ENCODE data around the gene TMEM63B. TPM values are rescaled to one million over a fixed set of nuclear protein-coding genes. Genes with fewer than 3 reads are reported as not detected.

TMEM63B gene
- total RNA-seq, 1 donor from 2014 or later = 19.7 TPM

DNA sequence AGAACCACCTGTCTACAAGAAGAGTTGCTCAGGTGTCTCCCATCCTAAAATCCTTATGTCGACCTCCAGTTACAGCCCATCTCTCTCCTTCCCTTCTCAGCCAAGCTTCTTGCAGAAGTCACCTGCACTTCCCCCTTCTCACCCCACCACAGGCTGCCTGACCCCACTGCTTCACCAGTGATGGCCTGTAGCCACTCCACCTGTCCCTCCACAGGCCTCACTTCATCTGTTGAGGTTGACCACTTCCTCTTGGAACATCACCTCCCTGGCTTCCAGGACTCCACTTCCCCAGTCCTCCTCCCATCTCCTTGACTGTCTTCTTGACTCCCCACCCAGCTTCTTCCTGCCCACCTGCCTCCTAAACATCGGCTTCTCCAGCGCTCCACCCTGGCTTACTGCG is 25.5 kb upstream of the TMEM63B start:
- Mint-ChIP-seq H3K27ac (peak overlapping the region; percentile 23), H3K4me3 (no peak overlapping the region), H3K27me3 (no peaks in the 10 kb centered on the region), H3K4me1 (peaks cover 19% of the 10 kb centered on the region), H3K36me3 (ENCODE audit: low read depth) (peaks cover 32% of the 10 kb centered on the region), H3K9me3 (no peaks in the 10 kb centered on the region)
- DNase-seq = no peak
- intact Hi-C loops (cut with micrococcal nuclease) = no loop called here

DNA sequence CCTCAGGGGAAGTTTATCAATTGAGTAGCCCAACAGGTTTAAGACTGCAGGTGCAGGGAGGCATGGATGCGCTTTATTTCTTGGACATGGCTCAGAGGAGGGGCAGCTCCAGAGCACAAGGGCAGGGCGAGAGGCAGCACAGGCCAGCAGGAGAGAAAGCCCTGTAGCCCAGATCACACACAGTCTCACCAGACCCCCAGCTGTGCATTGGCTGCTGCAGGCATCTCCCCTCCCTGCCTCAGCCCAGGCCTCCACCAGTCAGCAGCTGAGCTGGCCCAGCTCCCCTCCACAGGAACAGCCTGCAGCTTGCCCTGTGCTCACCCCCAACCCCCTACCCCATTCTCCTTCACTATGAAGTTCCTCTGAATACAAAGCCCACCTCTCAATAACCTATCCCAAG is 24.8 kb upstream of the TMEM63B start:
- Mint-ChIP-seq H3K4me1 (peaks cover 18% of the 10 kb centered on the region), H3K36me3 (ENCODE audit: low read depth) (peaks cover 33% of the 10 kb centered on the region), H3K4me3 (no peak overlapping the region), H3K27me3 (no peaks in the 10 kb centered on the region), H3K9me3 (no peaks in the 10 kb centered on the region), H3K27ac (peak overlapping the region; percentile 23)
- intact Hi-C loops (cut with micrococcal nuclease) = no loop called here
- DNase-seq = no peak

DNA sequence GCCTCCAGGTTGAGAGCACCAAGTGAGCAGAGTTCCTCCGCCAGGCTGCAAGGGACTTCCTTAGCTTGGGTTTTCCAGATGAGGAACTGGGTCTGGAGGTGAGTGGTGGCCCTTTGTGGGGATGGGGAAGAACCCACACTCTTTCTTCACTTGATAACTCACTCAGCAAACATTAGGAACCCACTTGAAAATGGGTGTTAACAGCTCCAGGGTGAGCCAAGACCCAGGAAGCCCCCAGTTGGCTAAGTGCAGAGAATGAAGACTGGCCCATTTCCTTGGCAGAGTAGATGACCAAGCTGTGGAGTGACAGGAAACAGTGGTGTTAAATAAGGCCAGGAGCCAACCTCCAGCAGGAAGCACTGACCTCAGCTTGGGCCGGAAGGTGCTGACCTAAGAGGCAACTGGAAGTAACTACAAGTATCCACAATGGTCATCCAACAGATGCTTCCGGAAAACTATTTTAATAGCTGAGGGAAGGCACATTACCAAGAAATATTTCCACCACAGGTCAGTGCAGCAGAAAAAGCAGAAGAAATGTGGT is 22.8 kb upstream of the TMEM63B start:
- Mint-ChIP-seq H3K27me3 (no peaks in the 10 kb centered on the region), H3K36me3 (ENCODE audit: low read depth) (peaks cover 36% of the 10 kb centered on the region), H3K4me3 (no peak overlapping the region), H3K9me3 (no peaks in the 10 kb centered on the region), H3K27ac (no peak overlapping the region), H3K4me1 (peaks cover 17% of the 10 kb centered on the region)
- DNase-seq = no peak
- intact Hi-C loops (cut with micrococcal nuclease) = no loop called here

DNA sequence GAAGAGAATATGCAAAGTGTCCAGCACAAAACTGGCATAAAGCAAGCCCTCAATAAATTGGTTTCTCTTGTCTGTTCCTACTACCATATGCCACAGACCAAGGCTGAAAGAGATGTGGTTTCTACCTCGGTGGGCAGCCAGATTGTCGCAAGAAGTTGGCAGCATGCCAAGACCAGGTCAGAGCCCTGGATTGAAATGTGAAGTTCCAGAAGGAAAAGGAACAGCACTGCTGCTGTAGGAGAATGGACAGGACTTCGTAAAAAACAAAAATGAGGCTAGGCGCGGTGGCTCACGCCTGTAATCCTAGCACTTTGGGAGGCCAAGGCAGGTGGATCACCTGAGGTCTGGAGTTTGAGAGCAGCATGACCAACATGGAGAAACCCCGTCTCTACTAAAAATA is 22.2 kb upstream of the TMEM63B start:
- Mint-ChIP-seq H3K4me3 (no peak overlapping the region), H3K27ac (no peak overlapping the region), H3K27me3 (no peaks in the 10 kb centered on the region), H3K36me3 (ENCODE audit: low read depth) (peaks cover 40% of the 10 kb centered on the region), H3K4me1 (peaks cover 17% of the 10 kb centered on the region), H3K9me3 (no peaks in the 10 kb centered on the region)
- intact Hi-C loops (cut with micrococcal nuclease) = no loop called here
- DNase-seq = no peak

DNA sequence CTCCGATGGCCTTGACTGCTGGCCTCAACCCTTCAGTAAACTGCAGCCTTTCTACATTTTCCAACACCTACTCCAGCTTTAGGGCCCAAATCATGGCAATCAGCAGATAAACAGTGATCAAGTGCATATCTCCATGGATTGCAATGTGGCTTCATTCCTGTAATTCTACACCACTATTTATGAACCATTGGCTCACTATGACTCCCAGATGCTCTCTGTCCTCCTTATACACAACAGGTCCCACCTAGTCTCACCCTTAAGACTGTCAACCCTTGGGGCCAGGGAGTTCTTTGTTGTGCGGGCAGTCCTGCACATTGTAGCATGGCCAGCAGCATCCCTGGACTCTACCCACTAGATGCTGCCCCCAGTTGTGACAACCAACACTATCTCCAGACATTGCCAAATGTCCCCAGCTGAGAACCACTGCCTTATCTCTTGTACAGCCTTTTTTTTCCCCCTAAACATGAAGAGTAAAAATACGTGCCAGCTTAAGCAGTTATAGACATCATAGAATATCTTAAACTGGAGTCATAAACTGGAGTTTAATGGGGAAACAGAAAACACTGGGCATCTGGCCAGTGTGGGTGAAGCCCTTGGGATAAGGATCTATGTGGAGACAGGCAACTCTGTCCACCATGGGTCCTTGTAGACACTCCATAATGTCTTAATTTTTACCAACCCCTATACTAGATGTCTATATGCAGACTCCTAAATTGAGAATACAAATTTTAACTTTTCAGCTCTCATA is 21.2 kb upstream of the TMEM63B start:
- no peak overlapping the region for H3K27ac Mint-ChIP-seq
- peaks cover 21% of the 10 kb centered on the region for H3K4me1 Mint-ChIP-seq
- H3K9me3 Mint-ChIP-seq = no peaks in the 10 kb centered on the region
- peaks cover 45% of the 10 kb centered on the region for H3K36me3 Mint-ChIP-seq (ENCODE audit: low read depth)
- no peaks in the 10 kb centered on the region for H3K27me3 Mint-ChIP-seq
- intact Hi-C loops (cut with micrococcal nuclease) = no loop called here
- H3K4me3 Mint-ChIP-seq = no peak overlapping the region
- DNase-seq = no peak

DNA sequence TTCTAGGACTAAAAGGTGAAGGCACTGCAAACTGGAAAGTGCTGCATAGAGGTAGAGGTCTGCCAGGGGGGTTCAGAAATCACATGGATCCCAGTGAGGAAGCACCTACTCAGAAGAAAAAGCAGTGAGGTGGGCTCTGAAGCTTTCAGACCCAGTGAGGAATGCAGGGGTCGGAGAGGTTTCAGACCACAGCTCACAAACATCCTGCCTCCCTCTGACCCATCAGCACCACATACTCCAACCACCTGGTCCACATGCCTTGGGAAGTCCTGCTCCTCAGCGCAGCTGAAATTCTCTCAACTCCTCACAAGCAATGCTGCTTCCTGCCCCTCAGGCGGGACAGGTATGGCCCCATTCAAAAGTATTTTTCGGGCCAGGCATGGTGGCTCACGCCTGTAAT is 20.3 kb upstream of the TMEM63B start:
- DNase-seq = no peak
- no peaks in the 10 kb centered on the region for H3K9me3 Mint-ChIP-seq
- H3K4me1 Mint-ChIP-seq = peaks cover 22% of the 10 kb centered on the region
- H3K4me3 Mint-ChIP-seq = no peak overlapping the region
- no peaks in the 10 kb centered on the region for H3K27me3 Mint-ChIP-seq
- H3K27ac Mint-ChIP-seq = no peak overlapping the region
- peaks cover 50% of the 10 kb centered on the region for H3K36me3 Mint-ChIP-seq (ENCODE audit: low read depth)
- intact Hi-C loops (cut with micrococcal nuclease) = no loop called here

DNA sequence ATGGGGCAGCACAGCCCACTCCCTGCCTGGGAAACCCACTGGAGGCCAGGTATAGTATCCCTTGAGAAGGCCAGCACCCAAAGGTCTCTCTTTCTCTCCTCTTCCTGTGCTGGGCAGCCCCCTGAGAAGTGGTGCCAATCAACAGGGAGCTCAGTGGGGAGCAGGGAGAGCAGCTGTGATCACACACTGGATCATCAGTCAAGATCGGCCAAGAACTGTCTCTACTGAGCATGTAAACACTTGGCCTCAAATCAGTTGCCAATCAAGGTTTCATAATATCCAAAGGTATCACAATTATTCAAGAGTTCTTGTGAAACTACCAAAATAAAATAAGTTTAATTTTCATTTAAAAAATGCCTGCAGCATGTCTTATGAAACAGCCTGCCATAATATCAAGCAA is 18.9 kb upstream of the TMEM63B start:
- Mint-ChIP-seq H3K4me1 (peaks cover 11% of the 10 kb centered on the region), H3K27me3 (no peaks in the 10 kb centered on the region), H3K4me3 (no peak overlapping the region), H3K27ac (no peak overlapping the region), H3K36me3 (ENCODE audit: low read depth) (peaks cover 53% of the 10 kb centered on the region), H3K9me3 (no peaks in the 10 kb centered on the region)
- intact Hi-C loops (cut with micrococcal nuclease) = no loop called here
- no peak for DNase-seq

DNA sequence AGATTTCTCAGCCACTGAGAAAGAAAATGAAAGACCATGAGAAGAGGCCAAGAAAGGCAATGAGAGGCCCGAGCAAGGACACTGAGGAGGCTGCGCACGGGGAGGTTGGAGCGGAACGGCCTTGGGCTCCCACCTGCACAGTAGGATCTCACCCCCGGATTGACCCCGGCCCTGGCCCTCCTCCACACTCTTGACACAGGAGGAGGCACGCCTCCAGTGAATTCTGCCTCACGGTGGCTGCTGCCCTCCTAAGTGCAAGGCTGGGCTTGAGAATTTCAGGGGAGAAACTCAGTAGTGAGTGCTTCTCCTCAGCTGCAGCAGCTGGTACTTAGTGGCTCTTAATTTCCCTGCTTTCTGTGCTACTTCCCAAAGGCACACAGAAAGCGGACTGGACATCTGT is 18.1 kb upstream of the TMEM63B start:
- no peaks in the 10 kb centered on the region for H3K27me3 Mint-ChIP-seq
- no peak overlapping the region for H3K4me3 Mint-ChIP-seq
- peaks cover 11% of the 10 kb centered on the region for H3K4me1 Mint-ChIP-seq
- intact Hi-C loops (cut with micrococcal nuclease) = no loop called here
- peaks cover 55% of the 10 kb centered on the region for H3K36me3 Mint-ChIP-seq (ENCODE audit: low read depth)
- no peak for DNase-seq
- H3K27ac Mint-ChIP-seq = no peak overlapping the region
- no peaks in the 10 kb centered on the region for H3K9me3 Mint-ChIP-seq

DNA sequence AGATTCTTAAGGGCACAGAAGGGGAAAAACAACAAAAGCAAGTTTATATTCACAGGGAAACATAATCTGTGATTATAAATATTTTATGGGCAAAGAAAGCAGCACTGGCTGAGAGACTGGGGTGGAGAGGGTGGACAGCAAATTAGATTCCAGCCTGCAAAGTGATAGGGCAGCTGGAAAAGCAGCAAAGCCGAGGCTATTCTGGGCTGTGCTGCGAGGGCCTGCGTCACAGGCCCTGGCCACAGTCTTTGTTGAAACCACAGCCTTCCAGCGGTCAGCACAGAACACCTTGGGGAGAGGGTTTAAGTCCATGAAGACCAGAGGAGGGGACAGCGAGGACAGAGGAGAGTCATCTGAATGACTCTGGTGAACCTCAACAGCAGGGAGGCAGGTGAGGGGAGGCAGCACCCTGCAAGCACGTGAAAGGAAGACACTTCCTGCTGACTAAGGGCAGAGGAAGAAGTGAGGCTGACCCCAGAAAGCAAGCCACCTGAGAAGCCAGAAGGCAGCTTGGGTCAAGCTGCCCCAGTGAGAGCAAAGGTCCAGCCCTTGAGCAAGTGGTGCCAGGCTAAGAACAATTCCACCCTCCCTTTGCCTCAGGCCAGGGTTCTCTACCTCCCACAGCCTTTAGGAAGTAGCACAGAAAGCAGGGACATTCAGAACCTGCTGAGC is 17.2 kb upstream of the TMEM63B start:
- no peak for DNase-seq
- Mint-ChIP-seq H3K36me3 (ENCODE audit: low read depth) (peaks cover 49% of the 10 kb centered on the region), H3K9me3 (no peaks in the 10 kb centered on the region), H3K4me1 (peaks cover 11% of the 10 kb centered on the region), H3K4me3 (no peak overlapping the region), H3K27ac (peak overlapping the region; percentile 71), H3K27me3 (no peaks in the 10 kb centered on the region)
- intact Hi-C loops (cut with micrococcal nuclease) = no loop called here

DNA sequence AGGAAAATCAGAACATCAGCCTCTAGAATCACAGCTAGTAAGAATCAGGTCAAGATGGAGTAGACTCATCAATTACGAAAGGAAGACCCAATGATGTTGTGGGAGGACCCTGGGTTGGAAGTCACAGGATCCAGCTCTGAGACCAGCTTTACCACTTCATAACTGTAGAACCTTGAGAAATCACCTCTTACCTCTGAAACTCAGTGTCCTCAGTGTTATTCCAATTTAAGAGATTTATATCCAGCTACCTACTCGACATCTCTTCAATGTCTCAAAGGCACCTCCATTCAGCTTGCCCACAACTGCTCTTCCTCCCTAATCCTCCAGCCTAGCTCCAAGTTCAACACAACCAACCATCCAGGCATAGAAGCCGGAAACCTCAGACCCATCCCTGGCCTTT is 16.4 kb upstream of the TMEM63B start:
- Mint-ChIP-seq H3K9me3 (no peaks in the 10 kb centered on the region), H3K4me3 (no peak overlapping the region), H3K4me1 (peaks cover 16% of the 10 kb centered on the region), H3K27ac (no peak overlapping the region), H3K27me3 (no peaks in the 10 kb centered on the region), H3K36me3 (ENCODE audit: low read depth) (peaks cover 52% of the 10 kb centered on the region)
- DNase-seq = no peak
- intact Hi-C loops (cut with micrococcal nuclease) = no loop called here

DNA sequence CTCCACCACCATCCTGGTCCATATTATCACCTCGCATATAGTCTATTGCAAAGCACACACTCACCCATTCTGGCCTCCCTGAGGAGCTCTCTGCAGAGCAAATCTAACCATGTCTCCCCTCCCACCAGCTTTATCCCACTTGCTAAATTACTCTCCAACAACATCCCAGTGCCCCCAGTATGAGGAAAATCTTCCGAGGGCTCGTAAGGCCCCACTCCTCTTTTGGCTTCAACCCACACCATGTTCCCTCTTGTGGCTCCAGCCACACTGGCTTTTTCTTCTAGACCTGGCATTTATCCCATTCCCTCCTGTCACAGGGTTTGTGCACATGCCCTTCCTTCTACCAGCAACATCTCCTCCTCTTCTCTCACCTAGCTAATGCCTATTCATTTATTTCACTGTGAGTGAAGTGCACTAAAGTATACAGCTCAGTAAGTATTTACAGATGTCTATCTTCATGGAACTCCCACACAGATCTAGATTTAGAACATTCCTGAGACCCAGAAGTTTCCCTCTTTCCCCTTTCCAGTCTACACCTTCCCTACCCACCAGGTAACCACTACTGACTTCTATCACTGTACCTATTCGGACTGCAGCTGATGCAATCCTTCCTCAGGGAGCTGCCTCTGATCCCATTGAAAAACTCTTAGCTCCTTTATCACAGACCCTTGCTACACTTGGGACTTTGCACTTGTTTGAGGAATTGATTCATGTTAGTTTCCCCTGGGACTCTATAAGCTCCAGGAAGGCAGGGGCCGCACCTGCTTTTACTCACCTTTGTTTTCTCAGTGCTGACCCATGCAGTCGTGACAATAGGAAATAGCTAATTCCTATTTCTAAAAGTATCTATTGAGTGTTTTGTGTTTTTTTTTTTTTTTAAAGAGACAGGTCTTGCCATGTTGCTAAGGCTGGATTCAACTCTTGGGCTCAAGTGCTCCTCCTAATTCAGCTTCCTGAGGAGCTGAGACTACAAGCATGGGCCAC is 15.6 kb upstream of the TMEM63B start:
- H3K4me3 Mint-ChIP-seq = no peak overlapping the region
- peaks cover 22% of the 10 kb centered on the region for H3K4me1 Mint-ChIP-seq
- intact Hi-C loops (cut with micrococcal nuclease) = no loop called here
- no peak overlapping the region for H3K27ac Mint-ChIP-seq
- H3K27me3 Mint-ChIP-seq = no peaks in the 10 kb centered on the region
- no peaks in the 10 kb centered on the region for H3K9me3 Mint-ChIP-seq
- DNase-seq = no peak
- H3K36me3 Mint-ChIP-seq (ENCODE audit: low read depth) = peaks cover 54% of the 10 kb centered on the region

DNA sequence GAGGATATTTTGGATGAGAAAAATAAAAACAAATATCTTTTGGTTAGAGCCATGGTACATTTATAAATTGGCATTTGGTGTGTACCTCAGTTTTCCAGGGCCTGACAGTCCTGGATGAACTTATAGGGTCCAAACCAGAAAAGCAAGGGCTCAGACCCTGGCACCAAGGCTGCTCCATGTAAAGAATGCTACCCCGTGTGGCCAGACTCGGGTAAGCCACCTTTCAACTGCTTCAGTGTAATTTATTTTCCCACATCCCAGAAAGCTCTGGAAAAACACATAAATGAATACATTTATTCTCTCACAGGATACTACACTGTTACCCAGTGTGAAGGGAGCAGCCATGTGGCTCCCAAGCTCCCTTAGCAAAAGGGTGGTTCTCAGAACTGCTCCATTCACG is 13.9 kb upstream of the TMEM63B start:
- no peaks in the 10 kb centered on the region for H3K9me3 Mint-ChIP-seq
- peaks cover 56% of the 10 kb centered on the region for H3K36me3 Mint-ChIP-seq (ENCODE audit: low read depth)
- H3K27ac Mint-ChIP-seq = no peak overlapping the region
- H3K27me3 Mint-ChIP-seq = no peaks in the 10 kb centered on the region
- H3K4me1 Mint-ChIP-seq = peaks cover 31% of the 10 kb centered on the region
- H3K4me3 Mint-ChIP-seq = no peak overlapping the region
- DNase-seq = no peak
- intact Hi-C loops (cut with micrococcal nuclease) = no loop called here

DNA sequence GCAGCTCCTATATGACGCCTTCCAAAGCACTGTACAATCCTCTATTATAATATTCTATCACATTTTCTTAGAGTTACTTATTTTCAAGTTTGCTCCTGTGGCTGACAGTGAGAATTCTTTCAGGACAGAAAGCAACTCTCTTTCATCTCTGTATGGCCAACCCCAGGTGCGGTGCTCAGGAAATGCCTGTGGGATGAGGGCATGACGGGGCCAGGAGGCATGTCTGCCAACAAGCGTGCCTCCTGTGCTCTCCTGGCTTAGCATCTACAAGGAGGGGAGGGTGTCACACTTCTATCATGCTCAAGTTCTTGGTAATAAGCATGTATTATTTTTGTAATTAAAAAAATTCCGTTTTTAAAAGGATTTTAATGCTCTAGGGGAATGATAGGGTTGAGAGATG is 11.5 kb upstream of the TMEM63B start:
- no peaks in the 10 kb centered on the region for H3K27me3 Mint-ChIP-seq
- H3K36me3 Mint-ChIP-seq (ENCODE audit: low read depth) = peaks cover 48% of the 10 kb centered on the region
- intact Hi-C loops (cut with micrococcal nuclease) = no loop called here
- H3K4me3 Mint-ChIP-seq = no peak overlapping the region
- DNase-seq = no peak
- H3K4me1 Mint-ChIP-seq = peaks cover 44% of the 10 kb centered on the region
- no peaks in the 10 kb centered on the region for H3K9me3 Mint-ChIP-seq
- H3K27ac Mint-ChIP-seq = peak overlapping the region; percentile 23
